SK-N-SH (cell line): ENCODE measurements around the gene LAPTM5.

Source experiments
- EZH2phosphoT487 ChIP-seq: fragments of 200-600 bp; sonication (generic); IDR thresholded peaks from 2 replicates; pipeline ENCODE4 v1.6.1; 2017; ENCODE audit warnings: low read depth, mixed run types, mild to moderate bottlenecking, antibody characterized with exemption, moderate library complexity, borderline replicate concordance
- REST ChIP-seq: IDR thresholded peaks from 2 replicates; pipeline ENCODE4 v1.6.1; 2012; ENCODE audit warnings: mild to moderate bottlenecking, low read depth, low read length, moderate library complexity
- TEAD4 ChIP-seq: IDR thresholded peaks from 2 replicates; pipeline ENCODE4 v1.4.0; 2012; ENCODE audit warnings: mild to moderate bottlenecking, borderline replicate concordance; ENCODE audit not compliant: insufficient read depth
- TF ChIP-seq, protein P1 (sequence below): fragments of 200-600 bp; sonication (generic); IDR thresholded peaks from 2 replicates; pipeline ENCODE4 v1.6.1; 2017; ENCODE audit warnings: antibody characterized with exemption, mild to moderate bottlenecking, moderate library complexity

- no peak for TF ChIP-seq EZH2phosphoT487
- TF ChIP-seq, protein P1, sequence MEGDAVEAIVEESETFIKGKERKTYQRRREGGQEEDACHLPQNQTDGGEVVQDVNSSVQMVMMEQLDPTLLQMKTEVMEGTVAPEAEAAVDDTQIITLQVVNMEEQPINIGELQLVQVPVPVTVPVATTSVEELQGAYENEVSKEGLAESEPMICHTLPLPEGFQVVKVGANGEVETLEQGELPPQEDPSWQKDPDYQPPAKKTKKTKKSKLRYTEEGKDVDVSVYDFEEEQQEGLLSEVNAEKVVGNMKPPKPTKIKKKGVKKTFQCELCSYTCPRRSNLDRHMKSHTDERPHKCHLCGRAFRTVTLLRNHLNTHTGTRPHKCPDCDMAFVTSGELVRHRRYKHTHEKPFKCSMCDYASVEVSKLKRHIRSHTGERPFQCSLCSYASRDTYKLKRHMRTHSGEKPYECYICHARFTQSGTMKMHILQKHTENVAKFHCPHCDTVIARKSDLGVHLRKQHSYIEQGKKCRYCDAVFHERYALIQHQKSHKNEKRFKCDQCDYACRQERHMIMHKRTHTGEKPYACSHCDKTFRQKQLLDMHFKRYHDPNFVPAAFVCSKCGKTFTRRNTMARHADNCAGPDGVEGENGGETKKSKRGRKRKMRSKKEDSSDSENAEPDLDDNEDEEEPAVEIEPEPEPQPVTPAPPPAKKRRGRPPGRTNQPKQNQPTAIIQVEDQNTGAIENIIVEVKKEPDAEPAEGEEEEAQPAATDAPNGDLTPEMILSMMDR = no peak
- no peak for TF ChIP-seq TEAD4
- no peak for TF ChIP-seq REST
Observed at GRCh38 chr1:30730346-30731108, 27.0 kb downstream of the LAPTM5 start.
